Measurements from ENCODE around the gene ARMH1. TPM values are rescaled to one million over a fixed set of nuclear protein-coding genes. Genes with fewer than 3 reads are reported as not detected.

The ARMH1 gene
- not detected in 2 replicates for total RNA-seq (2014; rRNA removed; shearing (Covaris generic))

DNA sequence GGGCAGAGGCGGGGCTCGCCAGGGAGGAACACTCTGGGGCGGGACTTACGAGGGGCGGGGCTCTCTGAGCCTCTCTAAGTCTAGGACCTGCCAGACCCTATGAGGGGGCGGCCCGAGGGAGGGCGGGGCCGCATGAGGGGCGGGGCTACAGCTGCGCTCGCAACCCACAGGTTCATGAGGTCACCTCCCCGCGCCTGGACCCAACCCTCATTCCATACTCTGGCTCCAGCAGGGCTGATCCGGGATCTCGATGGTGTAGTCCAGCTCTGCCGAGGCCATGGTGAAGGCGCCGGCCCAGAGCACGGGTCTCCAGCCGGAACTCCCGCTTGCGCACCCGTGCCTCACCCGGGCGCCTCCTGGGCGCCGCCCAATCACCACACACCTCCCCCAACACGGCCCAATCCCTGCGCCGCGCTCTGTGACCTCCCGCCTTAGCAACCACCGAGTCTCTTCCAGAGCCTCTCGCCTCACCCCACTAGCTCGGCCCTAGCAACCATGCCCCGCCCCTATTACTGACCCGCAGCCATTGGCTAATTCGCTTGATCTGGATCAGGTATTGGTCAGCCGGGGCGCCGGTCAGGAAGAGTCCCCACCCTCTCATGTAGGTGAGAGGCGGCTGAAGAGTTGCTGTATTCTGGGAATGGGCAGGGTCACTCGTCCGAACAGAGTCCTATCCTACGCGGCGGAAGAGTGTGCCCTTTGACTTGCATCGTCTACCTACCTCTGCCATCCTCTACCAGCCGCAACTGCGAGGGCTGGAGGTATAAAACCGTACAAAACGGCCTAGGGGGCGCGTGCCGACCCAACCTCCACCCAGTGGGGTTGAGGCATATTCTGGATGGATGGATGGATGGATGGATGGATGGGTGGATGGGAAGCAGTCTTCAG lies at the start of gene ARMH1, which contains the start of gene TMEM53:
Gene ARMH1 (plus strand): TSS at position 602 of the 888 bp plus-strand sequence. CDS start 14,984 bp downstream, outside the sequence.
Gene TMEM53 (minus strand): TSS at position 369 of the 888 bp plus-strand sequence. CDS start 90 bp downstream, at position 279.
- peak; percentile 98 to 99 for DNase-seq (ENCODE audit: low read depth in 1 of 2, low spot score in 2 of 2)
- H3K4me1 ChIP-seq (replicated peaks): peaks cover 25% of the 10 kb centered on the region
- H3K4me3 ChIP-seq: peak within 1 kb of the TSS; percentile 70
- H3K27ac ChIP-seq: peak within 1 kb of the TSS; percentile 84
- H3K9me3 ChIP-seq (replicated peaks): no peaks in the 10 kb centered on the region
- no peaks in the 10 kb centered on the region for H3K27me3 ChIP-seq (replicated peaks)
- no peaks in the 10 kb centered on the region for H3K36me3 ChIP-seq

GRCh38 chr1:44625348-44625747 lies 49.2 kb upstream of the ARMH1 start:
- Histone ChIP-seq H3K27me3 (replicated peaks) (no peaks in the 10 kb centered on the region), H3K4me1 (replicated peaks) (no peaks in the 10 kb centered on the region), H3K4me3 (no peak overlapping the region), H3K27ac (no peak overlapping the region), H3K9me3 (replicated peaks) (no peaks in the 10 kb centered on the region; the same call in 1 of the 2 replicates), H3K36me3 (no peaks in the 10 kb centered on the region)
- no peak for DNase-seq (ENCODE audit: low read depth in 1 of 2, low spot score in 2 of 2)

DNA sequence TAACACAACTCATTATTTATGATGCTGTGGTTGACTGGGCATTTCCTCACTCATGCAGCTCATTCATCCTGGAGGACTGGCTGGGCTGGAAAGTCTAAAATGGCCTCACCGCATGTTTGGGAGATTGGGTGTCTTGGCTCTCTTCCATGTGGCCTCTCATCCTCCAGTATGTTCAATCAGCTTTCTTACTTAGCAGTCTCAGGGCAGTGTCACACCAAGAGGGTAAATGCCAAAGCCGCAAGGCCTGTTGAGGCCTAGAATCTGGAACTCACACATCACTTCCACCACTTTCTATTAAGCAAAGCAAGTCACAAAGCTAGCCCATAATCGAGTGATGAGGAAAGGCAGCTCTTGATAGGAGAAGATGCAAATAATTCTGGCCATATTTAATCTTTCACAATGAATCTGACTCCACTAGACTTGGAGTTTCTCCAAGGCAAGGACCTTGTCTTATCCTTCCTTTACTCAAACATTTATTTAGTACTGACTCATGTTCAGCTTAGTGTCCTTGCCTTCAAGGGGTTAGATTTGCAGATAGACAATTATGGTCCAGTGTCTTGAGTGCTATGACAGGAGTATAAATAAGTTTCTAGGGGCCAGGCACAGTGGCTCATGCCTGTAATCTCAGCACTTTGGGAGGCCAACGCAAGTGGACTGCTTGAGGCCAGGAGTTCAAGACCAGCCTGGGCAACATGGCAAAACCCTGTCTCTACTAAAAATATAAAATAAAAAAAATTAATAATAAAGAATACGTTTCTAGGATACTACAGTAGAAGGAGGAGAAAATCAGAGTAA lies 45.4 kb upstream of the ARMH1 start:
- H3K36me3 ChIP-seq: peaks cover 22% of the 10 kb centered on the region
- peaks cover 4% of the 10 kb centered on the region for H3K9me3 ChIP-seq (replicated peaks)
- no peak overlapping the region for H3K4me3 ChIP-seq
- no peak overlapping the region for H3K27ac ChIP-seq
- no peak for DNase-seq (ENCODE audit: low read depth in 1 of 2, low spot score in 2 of 2)
- H3K4me1 ChIP-seq (replicated peaks): peaks cover 24% of the 10 kb centered on the region
- H3K27me3 ChIP-seq (replicated peaks): no peaks in the 10 kb centered on the region

DNA sequence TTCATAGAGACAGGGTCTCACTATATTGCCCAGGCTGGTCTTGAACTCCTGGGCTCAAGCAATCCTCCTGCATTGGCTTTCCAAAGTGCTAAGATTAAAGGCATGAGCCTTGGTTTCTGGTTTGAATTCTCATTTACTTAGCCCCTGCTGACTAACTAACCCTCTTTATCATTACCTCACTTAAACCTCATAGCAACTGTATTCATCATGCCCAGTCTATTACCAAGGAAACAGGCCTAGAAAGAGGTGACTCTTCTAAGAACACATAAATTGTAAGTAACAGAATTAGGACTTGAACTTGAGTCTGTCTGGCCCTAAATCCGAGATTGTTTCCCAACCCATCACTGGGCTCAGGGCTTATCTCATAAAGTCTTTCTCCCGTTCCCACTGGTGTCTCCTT lies 44.4 kb upstream of the ARMH1 start:
- H3K4me3 ChIP-seq: no peak overlapping the region
- no peak overlapping the region for H3K27ac ChIP-seq
- no peaks in the 10 kb centered on the region for H3K27me3 ChIP-seq (replicated peaks)
- no peak for DNase-seq (ENCODE audit: low read depth in 1 of 2, low spot score in 2 of 2)
- H3K36me3 ChIP-seq: peaks cover 31% of the 10 kb centered on the region
- H3K9me3 ChIP-seq (replicated peaks): peaks cover 4% of the 10 kb centered on the region
- peaks cover 24% of the 10 kb centered on the region for H3K4me1 ChIP-seq (replicated peaks)

DNA sequence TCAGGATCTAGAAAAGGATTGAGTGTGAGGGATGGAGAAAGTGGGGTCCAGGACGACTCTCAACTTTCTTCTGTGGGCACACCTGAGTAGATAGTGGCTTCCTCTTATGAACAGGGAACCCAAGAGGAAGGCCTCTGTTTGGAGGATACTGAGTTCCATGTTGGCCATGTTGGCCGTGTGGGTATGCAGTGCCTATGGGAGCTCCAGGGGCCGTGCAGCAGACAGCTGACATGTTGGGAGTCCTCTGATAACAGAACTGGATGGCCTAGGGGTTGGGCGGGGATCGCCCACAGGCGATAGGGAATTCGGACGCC lies 43.2 kb upstream of the ARMH1 start:
- Histone ChIP-seq H3K4me1 (replicated peaks) (peaks cover 24% of the 10 kb centered on the region), H3K9me3 (replicated peaks) (peaks cover 4% of the 10 kb centered on the region), H3K36me3 (peaks cover 43% of the 10 kb centered on the region), H3K27me3 (replicated peaks) (no peaks in the 10 kb centered on the region), H3K4me3 (peak overlapping the region; percentile 99), H3K27ac (peak overlapping the region; percentile 95)
- DNase-seq (ENCODE audit: low read depth in 1 of 2, low spot score in 2 of 2): no peak

DNA sequence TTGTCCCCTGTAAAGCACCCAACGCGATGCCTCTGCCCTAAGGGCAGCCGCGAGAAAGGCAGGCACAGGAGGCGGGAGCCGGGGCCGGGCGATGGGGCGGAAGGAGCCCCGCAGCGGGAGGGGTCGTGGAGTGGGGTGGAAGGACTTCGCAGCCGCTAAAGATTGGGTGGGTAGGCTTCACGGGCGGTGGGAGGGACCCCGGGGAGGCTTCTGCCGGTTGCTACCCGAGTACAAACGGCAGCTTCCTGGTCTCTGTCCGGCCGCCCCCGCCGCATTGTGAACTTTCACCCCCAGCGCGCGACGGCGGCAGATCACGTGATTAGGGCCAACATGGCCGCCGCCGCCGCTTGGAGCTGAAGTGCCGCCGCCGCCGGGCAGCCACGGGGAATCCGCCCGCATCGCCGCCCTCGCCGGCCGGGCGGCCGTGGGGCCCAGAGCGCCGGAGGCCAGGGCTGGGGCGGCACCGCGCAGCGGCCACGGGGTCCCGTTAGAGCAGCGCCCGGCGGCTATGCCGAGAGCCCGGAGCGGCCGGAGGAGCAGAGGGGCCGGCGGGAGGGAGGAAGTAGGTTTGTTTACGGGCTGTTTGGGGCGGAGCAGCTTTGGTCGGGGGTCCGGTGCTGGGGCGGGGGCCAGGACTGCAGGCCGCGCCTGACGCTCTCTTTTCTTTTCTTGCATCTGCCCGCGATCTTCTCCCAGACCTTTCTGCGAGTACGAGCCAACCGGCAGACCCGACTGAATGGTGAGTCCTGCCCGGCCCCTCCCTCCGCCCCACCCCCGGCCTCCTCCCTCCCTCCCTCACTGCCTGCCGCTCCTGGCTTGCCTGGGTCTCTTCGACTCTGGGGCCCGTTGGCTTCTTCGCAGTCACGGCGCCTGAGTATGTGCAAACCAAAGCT lies 42.6 kb upstream of the ARMH1 start:
- Histone ChIP-seq H3K27ac (peak overlapping the region; percentile 95), H3K4me3 (peak overlapping the region; percentile 99), H3K9me3 (replicated peaks) (peaks cover 4% of the 10 kb centered on the region), H3K4me1 (replicated peaks) (peaks cover 24% of the 10 kb centered on the region), H3K36me3 (peaks cover 49% of the 10 kb centered on the region), H3K27me3 (replicated peaks) (no peaks in the 10 kb centered on the region)
- DNase-seq (ENCODE audit: low read depth in 1 of 2, low spot score in 2 of 2): peak; percentile 77 to 89

DNA sequence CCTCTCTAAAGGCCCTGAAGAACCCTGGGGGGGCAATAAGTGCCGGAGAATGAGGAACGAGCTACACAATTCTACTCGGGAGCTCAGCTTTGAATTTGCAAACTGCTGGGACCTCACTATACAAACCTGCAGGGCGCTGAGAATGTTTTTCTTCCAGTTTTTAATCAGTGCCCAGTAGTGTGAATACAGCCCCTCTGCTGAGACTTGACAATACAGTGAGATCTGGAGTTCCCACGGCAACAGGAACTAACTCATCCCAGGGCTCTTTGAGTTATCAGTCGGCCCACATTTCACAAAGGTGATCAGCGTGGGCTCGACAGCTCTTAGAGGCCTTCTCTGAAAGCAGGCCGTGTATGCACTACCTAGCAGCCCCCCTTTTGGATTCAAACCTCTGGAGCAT lies 41.9 kb upstream of the ARMH1 start:
- H3K4me1 ChIP-seq (replicated peaks): peaks cover 24% of the 10 kb centered on the region
- peaks cover 4% of the 10 kb centered on the region for H3K9me3 ChIP-seq (replicated peaks)
- peak overlapping the region; percentile 99 for H3K4me3 ChIP-seq
- no peaks in the 10 kb centered on the region for H3K27me3 ChIP-seq (replicated peaks)
- peak in 1 of 2 experiments; percentile 50 for DNase-seq (ENCODE audit: low read depth in 1 of 2, low spot score in 2 of 2)
- peak overlapping the region; percentile 95 for H3K27ac ChIP-seq
- H3K36me3 ChIP-seq: peaks cover 56% of the 10 kb centered on the region

- Histone ChIP-seq H3K9me3 (replicated peaks) (peaks cover 4% of the 10 kb centered on the region; the same call in 1 of the 2 replicates), H3K27ac (no peak overlapping the region), H3K4me1 (replicated peaks) (peaks cover 24% of the 10 kb centered on the region), H3K36me3 (peaks cover 77% of the 10 kb centered on the region), H3K27me3 (replicated peaks) (no peaks in the 10 kb centered on the region), H3K4me3 (no peak overlapping the region)
- DNase-seq (ENCODE audit: low read depth in 1 of 2, low spot score in 2 of 2): no peak
Measured at GRCh38 chr1:44634606-44635189, 39.8 kb upstream of the ARMH1 start.

DNA sequence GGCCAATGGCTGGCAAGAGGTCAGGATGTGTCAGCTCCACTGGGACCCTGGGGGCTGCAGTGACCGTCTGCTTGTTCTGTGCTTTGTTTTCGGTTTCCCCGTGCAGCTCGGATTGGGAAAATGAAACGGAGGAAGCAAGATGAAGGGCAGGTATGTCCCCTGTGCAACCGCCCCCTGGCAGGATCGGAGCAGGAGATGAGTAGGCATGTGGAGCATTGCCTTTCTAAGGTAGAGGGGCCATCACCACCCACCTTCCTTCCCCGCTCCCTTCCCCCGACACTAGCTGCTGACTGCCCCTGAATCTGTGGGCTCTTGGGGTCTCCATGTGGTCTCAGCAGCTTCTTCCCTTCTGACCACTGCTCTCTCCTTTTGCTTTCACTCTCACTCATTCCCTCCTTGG lies 39.1 kb upstream of the ARMH1 start:
- peaks cover 85% of the 10 kb centered on the region for H3K36me3 ChIP-seq

GRCh38 chr1:44636083-44636687 lies 38.3 kb upstream of the ARMH1 start:
- DNase-seq (ENCODE audit: low read depth in 1 of 2, low spot score in 2 of 2): no peak
- H3K9me3 ChIP-seq (replicated peaks): 0 out of 2 replicates have a peak, but pooled peaks cover 4% of the 10 kb centered on the region
- peaks cover 17% of the 10 kb centered on the region for H3K4me1 ChIP-seq (replicated peaks)
- no peaks in the 10 kb centered on the region for H3K27me3 ChIP-seq (replicated peaks)
- no peak overlapping the region for H3K27ac ChIP-seq
- H3K36me3 ChIP-seq: peaks cover 92% of the 10 kb centered on the region
- no peak overlapping the region for H3K4me3 ChIP-seq

More for the DNA sequence above, 39.1 kb upstream of the ARMH1 start:
- H3K27ac ChIP-seq: no peak overlapping the region
- H3K4me3 ChIP-seq: no peak overlapping the region
- peaks cover 4% of the 10 kb centered on the region; the same call in 1 of the 2 replicates for H3K9me3 ChIP-seq (replicated peaks)
- H3K27me3 ChIP-seq (replicated peaks): no peaks in the 10 kb centered on the region
- H3K4me1 ChIP-seq (replicated peaks): peaks cover 24% of the 10 kb centered on the region
- DNase-seq (ENCODE audit: low read depth in 1 of 2, low spot score in 2 of 2): no peak

GRCh38 chr1:44636688-44637598 lies 37.6 kb upstream of the ARMH1 start:
- Histone ChIP-seq H3K36me3 (peaks cover 96% of the 10 kb centered on the region), H3K27me3 (replicated peaks) (no peaks in the 10 kb centered on the region), H3K27ac (no peak overlapping the region), H3K4me3 (no peak overlapping the region), H3K4me1 (replicated peaks) (peaks cover 10% of the 10 kb centered on the region), H3K9me3 (replicated peaks) (0 out of 2 replicates have a peak, but pooled peaks cover under 1% of the 10 kb centered on the region)
- DNase-seq (ENCODE audit: low read depth in 1 of 2, low spot score in 2 of 2): no peak
